ENCODE data around the gene ACSS3.

The ACSS3 gene

DNA sequence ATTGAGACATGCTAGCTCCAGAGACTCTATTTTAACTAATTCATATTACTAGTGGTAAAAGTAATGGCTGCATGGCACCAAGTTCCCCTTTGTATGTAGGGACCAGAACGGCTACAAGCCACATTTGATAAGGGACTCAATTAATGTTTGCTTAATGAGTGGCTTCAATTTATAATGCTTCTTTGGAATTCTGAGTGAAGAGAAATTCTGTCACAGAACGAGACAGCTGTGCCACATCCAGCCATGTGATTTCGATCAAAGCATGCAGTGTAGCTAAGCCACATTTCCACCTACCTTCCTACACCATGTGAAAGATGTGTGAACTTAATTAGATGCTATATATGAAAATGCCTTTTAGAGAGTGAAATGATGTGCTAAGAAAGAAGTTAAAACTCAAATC lies 217.4 kb downstream of the ACSS3 start:
- DNase-seq (ENCODE audit: low read depth): no peak

- peak; percentile 50 for DNase-seq (ENCODE audit: low read depth)
Measured at GRCh38 chr12:81296556-81297305, 218.9 kb downstream of the ACSS3 start.

- peak; percentile 4 for DNase-seq (ENCODE audit: low read depth)
Measured at GRCh38 chr12:81297601-81298000, 219.7 kb downstream of the ACSS3 start.

GRCh38 chr12:81300454-81300853 lies 222.6 kb downstream of the ACSS3 start:
- no peak for DNase-seq (ENCODE audit: low read depth)

GRCh38 chr12:81303935-81304334 lies 226.1 kb downstream of the ACSS3 start:
- no peak for DNase-seq (ENCODE audit: low read depth)

Measured in iris pigment epithelial cell (primary cell).